Measurements from ENCODE around the gene CUL3. TPM values are rescaled to one million over a fixed set of nuclear protein-coding genes. Genes with fewer than 3 reads are reported as not detected.
"Not testable (repeated sequence)": the region's sequence is repeated elsewhere in the genome, so short reads cannot be mapped to it uniquely, and the experiment has no call there.

Gene CUL3
- total RNA-seq, 1 donor from 2014 or later, result 94.8 TPM

GRCh38 chr2:224506494-224506893, 78.7 kb downstream of the CUL3 start:
- Mint-ChIP-seq H3K4me1 (no peaks in the 10 kb centered on the region), H3K9me3 (no peaks in the 10 kb centered on the region), H3K36me3 (peaks cover 32% of the 10 kb centered on the region), H3K27ac (no peak overlapping the region), H3K4me3 (no peak overlapping the region), H3K27me3 (ENCODE audit: low read depth) (no peaks in the 10 kb centered on the region)
- TF ChIP-seq CTCF (IDR thresholded peaks at IDR 0.05; ENCODE audit: unreplicated experiment), result no peak
- no peak for DNase-seq (ENCODE audit: low spot score in 2 of 2, unreplicated experiment in 2 of 2)

- peaks cover 47% of the 10 kb centered on the region for H3K36me3 Mint-ChIP-seq
- no peaks in the 10 kb centered on the region for H3K9me3 Mint-ChIP-seq
- H3K4me3 Mint-ChIP-seq, result no peak overlapping the region
- no peak for DNase-seq (ENCODE audit: low spot score in 2 of 2, unreplicated experiment in 2 of 2)
- H3K27me3 Mint-ChIP-seq (ENCODE audit: low read depth), result no peaks in the 10 kb centered on the region
- H3K27ac Mint-ChIP-seq, result no peak overlapping the region
- no peak for TF ChIP-seq CTCF (IDR thresholded peaks at IDR 0.05; ENCODE audit: unreplicated experiment)
- no peaks in the 10 kb centered on the region for H3K4me1 Mint-ChIP-seq
Observed at GRCh38 chr2:224498991-224499390, 86.2 kb downstream of the CUL3 start.

GRCh38 chr2:224492531-224492930, 92.6 kb downstream of the CUL3 start:
- no peaks in the 10 kb centered on the region for H3K27me3 Mint-ChIP-seq (ENCODE audit: low read depth)
- H3K9me3 Mint-ChIP-seq, result peaks cover 30% of the 10 kb centered on the region
- DNase-seq (ENCODE audit: low spot score in 2 of 2, unreplicated experiment in 2 of 2), result no peak
- H3K4me3 Mint-ChIP-seq, result no peak overlapping the region
- no peak for TF ChIP-seq CTCF (IDR thresholded peaks at IDR 0.05; ENCODE audit: unreplicated experiment)
- no peaks in the 10 kb centered on the region for H3K4me1 Mint-ChIP-seq
- peak overlapping the region; percentile 1 for H3K27ac Mint-ChIP-seq
- H3K36me3 Mint-ChIP-seq, result peaks cover 46% of the 10 kb centered on the region

GRCh38 chr2:224487940-224488339, 97.2 kb downstream of the CUL3 start:
- not testable (repeated sequence) for H3K27ac Mint-ChIP-seq; DNase-seq (ENCODE audit: low spot score in 2 of 2, unreplicated experiment in 2 of 2); H3K4me1 Mint-ChIP-seq; H3K4me3 Mint-ChIP-seq; H3K27me3 Mint-ChIP-seq (ENCODE audit: low read depth)
- H3K36me3 Mint-ChIP-seq, result peaks cover 61% of the 10 kb centered on the region
- peaks cover 41% of the 10 kb centered on the region for H3K9me3 Mint-ChIP-seq

- not testable (repeated sequence) for DNase-seq (ENCODE audit: low spot score in 2 of 2, unreplicated experiment in 2 of 2); H3K27ac Mint-ChIP-seq; H3K27me3 Mint-ChIP-seq (ENCODE audit: low read depth); H3K4me1 Mint-ChIP-seq; H3K4me3 Mint-ChIP-seq
- Mint-ChIP-seq H3K36me3 (peaks cover 52% of the 10 kb centered on the region), H3K9me3 (peaks cover 40% of the 10 kb centered on the region)
Observed at GRCh38 chr2:224485081-224486014, 99.8 kb downstream of the CUL3 start.

GRCh38 chr2:224479826-224480225, 105.3 kb downstream of the CUL3 start:
- no peaks in the 10 kb centered on the region for H3K4me1 Mint-ChIP-seq
- no peak for TF ChIP-seq CTCF (IDR thresholded peaks at IDR 0.05; ENCODE audit: unreplicated experiment)
- no peak overlapping the region for H3K4me3 Mint-ChIP-seq
- H3K27me3 Mint-ChIP-seq (ENCODE audit: low read depth), result no peaks in the 10 kb centered on the region
- no peaks in the 10 kb centered on the region for H3K9me3 Mint-ChIP-seq
- DNase-seq (ENCODE audit: low spot score in 2 of 2, unreplicated experiment in 2 of 2), result no peak
- H3K27ac Mint-ChIP-seq, result no peak overlapping the region
- peaks cover 27% of the 10 kb centered on the region for H3K36me3 Mint-ChIP-seq

All from mesothelial cell of epicardium (in vitro differentiated cells).